PC-3 (cell line): ENCODE measurements around the gene GABARAPL2.

Experiments
- CTCF ChIP-seq: fragments of 300-600 bp; sonication (generic); conservative IDR thresholded peaks from 2 replicates; pipeline ENCODE4 v1.5.1; 2017; ENCODE audit warnings: antibody characterized with exemption, low read depth, mild to moderate bottlenecking, low read length
- EZH2 ChIP-seq: fragments of 300-600 bp; sonication (generic); IDR thresholded peaks from one replicate; pipeline ENCODE4 v1.6.1; 2017; ENCODE audit warnings: antibody characterized with exemption, mild to moderate bottlenecking, low read length; ENCODE audit not compliant: unreplicated experiment
- EZH2phosphoT487 ChIP-seq: fragments of 300-600 bp; sonication (generic); IDR thresholded peaks from 2 replicates; pipeline ENCODE4 v1.6.1; 2018; ENCODE audit warnings: mild to moderate bottlenecking, antibody characterized with exemption, low read length, borderline replicate concordance

DNA sequence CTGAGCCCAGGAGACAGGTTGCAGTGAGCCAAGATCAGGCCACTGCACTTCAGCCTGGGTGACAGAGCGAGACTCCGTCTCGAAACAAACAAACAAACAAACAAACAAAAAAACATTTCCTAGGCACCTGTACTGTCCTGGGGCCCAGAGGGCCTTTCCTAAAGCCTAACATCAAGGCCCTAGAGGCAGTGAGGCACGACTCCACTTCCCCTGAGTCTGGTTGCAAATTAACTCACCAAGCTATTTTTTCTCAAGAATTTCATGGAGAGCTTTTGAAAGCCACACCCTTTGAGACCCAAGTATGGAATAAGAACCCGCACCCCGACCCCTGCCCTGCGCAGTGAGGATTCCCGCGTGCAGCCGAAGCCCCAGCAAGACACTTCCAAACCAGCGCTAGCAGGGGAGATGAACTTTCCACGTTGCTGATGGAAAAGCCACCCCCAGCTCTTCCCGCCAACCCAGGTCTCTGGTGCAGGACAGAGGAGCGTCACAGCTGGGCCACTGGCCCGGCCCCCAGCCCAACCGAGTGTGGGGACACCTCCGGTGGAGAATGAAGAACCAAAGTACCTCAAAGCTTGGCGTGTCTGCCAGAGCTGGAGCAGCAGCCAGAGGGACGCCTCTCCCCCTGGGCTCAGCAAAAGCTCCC, 31.5 kb upstream of the GABARAPL2 start:
- TF ChIP-seq CTCF (no peak), EZH2 (no peak), EZH2phosphoT487 (no peak)
